ENCODE measurements around the gene CLDN24. TPM values are rescaled to one million over a fixed set of nuclear protein-coding genes. Genes with fewer than 3 reads are reported as not detected.

The CLDN24 gene
- not detected for polyA plus RNA-seq (ENCODE audit: insufficient read length)
- long read RNA-seq, donor 1, result 0 reads
- long read RNA-seq, donor 2, result 0 reads
- long read RNA-seq, donor 3, result 0 reads
- long read RNA-seq, donor 4, result 0 reads
- long read RNA-seq, donor 5, partial matches to known transcripts, result 0 of 1 reads
- long read RNA-seq, donor 5, other reads (novel, unspliced or antisense), result 0 of 1 reads
- long read RNA-seq, donor 6, result 0 reads
- long read RNA-seq, donor 7, result 0 reads
- long read RNA-seq, donor 8, result 0 reads

DNA sequence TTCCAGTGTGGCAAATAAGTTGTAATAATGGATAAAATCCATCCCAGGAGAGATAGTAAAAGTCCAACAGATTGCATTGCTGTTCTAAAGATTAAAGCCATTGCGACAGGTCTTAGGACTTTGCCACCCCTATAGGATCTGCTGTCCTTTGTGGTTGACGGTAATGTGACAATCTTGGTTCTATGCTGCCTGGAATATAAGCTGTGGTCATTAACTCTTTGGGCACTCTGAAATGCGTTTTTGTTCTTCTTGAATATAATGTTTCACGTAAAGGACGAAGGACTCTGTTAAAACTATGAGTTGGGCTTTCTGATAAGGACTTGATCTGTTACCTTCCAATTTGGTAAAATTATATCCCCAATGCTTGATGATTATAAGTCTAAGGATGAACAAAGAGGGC, at the start of gene CLDN24:
TSS of gene CLDN24 (minus strand) at position 101 of the 400 bp plus-strand sequence. CDS start at position 101, 0 bp downstream.
- no peak for DNase-seq

DNA sequence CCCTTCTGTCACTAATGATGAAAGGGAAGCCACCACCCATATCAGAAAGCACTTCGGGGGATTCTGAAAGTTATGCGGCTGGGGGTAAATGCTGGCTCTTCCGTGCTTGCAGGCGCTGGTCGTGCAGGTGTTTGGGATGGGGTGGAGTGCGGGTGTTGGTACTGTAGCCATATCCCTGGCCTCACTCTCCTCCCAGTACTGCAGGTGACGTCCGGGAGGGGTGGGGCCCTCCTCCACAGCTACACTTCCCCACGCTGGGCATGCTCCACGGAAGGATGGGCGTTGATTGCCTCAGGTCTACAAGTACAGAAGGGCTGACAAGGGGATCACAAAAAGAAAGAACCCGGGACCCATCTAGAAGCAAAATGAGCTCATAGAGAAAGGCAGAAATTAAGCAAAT, 48.6 kb upstream of the CLDN24 start:
- no peak for DNase-seq

DNA sequence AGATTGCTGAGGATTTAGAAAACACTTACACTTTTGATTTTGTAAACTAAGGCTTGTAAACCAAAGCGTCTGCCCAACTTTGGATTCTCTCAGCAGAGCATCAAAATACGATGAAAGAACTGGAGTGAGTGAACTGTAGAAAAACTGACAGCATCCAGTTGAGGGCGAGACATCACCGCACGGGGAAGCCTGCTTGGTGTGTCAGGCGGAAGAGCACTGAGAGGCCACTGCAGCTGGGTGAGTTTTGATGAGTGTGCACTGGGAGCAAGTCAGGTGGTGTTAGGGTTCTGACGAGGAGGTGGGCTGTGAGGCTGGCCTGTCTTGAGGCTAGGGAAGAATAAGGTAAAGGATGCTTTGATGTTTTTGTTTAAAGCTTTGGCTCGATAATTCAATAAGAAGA, 46.8 kb upstream of the CLDN24 start:
- no peak for DNase-seq

DNA sequence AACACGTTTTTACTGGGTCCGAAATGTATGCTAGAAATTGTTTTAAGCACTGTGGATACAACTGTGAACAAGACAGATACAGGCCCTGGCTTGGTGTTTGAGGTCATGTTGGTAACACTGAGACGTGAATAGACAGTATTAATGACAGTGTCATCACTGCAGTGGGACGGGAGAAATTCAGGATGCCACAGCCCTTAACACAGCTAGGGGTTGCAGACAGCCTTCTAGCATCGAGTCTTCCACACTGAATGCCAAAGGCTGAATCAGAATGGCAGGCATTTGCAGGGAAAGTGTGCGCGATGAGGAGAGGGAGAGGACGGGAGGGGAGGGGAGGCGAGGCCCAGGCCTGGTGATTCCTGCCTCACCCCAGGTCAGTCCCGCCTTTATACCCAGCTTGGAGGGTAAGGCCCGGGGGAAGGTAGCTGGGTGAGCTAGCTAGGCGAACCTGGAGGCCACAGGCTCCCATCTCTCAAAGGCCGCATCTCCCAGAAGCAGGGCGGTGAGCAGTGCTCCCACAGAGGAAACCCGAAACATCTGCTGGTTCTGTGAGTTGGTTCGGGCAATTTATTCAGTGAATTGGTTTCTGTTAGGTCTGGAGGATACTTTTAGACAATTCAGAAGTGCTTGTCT, 44.1 kb upstream of the CLDN24 start:
- no peak for DNase-seq

DNA sequence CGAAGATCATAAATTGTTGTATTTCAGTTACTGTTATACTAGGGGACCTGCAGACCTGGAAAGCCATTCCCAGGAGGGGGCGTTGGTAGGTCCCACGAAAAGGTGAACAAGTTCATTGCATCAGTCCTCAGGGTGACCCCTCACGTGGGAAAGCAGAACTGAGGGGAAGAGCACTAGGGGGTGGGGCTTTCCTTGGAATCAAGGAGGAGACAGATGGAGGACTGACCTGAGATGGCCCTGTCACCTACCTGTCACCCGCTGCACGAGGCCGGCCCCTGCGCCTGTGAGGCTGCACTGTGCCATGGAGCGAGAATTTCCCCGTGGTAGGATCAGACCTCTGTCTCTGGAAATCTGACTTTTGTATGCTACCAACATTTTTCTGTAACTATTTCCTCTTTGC, 41.8 kb upstream of the CLDN24 start:
- no peak for DNase-seq

DNA sequence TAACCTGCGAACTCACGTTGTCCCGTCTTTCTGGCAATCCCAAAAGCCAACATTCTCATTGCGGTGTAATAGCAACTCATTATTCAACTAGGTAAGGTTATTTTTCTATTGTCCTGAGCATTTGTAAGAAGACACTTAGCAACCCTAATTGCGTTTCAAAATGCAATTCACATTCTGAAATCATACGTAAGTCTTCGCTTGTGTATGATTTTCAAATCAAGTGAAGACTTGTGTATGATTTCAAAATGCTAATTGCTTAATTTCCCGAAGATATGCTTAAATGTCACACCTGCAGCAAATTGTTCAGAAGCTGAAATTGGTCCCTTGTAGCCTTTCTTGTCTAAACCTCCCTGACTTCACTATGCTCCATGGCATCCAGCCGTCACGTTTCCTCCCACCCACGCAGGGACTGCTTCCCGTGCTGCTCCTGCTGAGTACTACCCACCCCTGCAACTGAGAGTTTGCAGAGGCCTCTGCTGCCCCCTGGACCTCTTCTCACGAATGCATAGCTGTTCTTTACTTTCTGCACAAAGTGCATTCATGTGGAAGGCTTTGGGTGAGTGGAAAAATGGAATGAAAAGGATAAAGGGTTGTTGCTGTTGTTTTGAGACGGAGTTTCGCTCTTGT, 40.8 kb upstream of the CLDN24 start:
- DNase-seq, result no peak

DNA sequence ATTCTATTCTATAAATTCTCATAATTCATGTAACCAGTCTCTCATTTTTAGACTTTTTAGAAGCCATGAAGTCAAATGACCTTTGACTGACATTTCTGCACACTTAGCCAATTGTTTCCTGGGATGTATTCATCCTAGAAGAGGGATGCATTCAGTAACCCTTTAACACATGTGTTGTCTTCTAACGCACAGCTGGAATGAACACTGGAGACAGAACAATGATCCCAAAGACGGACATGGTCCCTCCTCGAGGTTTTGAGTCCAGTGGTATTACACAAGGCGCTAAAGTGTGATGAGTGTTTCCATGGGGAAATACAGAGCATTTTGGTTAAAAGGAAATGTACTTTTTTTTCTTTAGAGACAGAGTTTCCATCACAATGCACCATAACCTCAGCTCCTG, 39.8 kb upstream of the CLDN24 start:
- no peak for DNase-seq

DNA sequence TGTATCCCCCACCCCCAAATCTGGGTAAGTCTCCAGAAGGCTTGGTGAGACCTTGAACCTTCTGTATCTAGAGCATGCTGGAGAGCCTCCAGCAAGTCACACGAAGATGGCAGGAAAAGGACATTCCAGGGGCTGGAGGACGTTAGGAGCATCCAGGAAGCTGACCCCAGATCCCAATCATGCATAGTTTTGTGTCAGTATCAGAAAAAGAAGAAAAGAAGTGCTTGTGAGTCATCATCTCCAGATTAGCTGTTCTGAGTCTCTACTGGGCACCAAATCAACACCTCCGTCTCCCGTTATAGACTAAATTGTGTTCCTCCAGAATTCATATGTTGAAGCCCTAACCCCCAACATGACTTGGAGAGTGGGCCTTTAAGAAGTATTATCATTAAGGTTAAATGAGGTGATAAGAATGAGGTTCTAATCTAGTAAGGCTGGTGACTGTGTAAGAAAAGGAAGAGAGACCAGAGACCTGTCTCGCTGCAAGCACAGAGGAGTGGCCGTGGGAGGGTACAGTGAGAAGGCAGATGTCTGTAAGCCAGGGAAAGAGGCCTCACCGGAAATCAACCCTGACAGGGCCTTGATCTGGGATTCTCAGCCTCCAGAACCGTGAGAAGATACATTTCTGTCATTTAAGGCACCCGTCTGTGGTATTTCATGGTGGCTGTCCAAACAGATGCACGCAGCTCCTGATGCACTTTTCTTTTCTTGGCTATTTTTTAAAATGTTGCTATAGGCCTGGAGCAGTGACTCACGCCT, 38.1 kb upstream of the CLDN24 start:
- DNase-seq, result no peak

DNA sequence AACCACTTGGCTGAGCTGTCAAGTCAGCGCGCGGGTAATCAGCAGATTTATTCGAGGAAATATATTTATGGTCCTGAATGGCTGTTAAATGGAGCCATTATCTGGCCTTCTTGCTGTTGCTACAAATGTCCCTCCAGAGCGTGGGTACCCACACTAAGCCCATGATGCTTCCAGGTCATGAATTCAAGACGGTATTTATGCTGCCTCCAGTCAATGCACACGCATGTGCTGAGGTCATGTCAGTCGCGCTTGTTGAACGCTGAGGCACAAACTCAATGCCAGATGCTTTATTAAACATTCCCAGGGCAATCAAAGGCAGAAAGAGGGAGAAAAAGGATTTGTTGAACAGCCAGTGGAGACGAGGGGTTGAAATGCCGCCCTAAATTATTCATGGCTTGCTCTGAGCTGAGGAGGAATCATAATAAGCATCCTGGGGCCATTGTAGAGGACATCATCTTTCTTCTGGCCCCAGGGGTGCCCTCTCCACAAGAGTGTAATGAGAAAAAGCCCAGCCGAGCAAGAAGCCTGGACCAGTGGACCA, 36.1 kb upstream of the CLDN24 start:
- DNase-seq, result no peak

DNA sequence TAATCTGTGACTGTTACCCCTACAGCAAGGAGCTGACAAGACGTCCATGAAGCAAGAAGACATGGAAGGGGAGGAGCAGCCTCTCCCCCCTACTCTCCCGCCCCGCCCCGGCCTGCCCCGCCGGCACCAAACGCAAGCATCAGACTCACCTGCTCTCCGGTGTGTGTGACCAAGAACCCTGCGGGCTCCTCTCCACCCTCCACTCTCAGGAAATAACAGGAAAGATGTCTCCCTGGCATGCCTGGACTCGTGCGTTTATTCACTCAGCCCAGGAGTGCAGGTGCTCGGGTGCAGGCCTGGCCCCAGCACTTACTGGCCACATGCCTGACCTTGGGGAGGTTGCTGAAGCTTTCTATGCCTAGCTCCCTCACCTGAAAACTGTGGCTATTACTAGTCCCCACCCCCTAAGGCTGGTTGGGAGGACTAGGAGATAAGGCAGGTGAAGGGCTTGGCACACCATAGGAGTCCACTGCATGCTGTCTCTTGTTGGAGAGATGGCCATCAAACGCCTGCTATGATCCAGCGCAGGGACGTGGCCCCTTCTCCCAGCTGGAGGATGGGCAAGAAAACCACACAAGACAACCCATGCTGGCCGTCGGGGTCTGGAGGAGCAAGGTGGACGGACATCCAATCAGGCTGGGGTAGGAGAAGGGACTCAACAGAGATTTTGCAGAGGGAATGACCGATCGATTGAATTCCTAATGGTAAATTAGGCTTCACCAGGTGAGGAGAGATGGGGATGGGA, 34.9 kb upstream of the CLDN24 start:
- DNase-seq, result no peak

DNA sequence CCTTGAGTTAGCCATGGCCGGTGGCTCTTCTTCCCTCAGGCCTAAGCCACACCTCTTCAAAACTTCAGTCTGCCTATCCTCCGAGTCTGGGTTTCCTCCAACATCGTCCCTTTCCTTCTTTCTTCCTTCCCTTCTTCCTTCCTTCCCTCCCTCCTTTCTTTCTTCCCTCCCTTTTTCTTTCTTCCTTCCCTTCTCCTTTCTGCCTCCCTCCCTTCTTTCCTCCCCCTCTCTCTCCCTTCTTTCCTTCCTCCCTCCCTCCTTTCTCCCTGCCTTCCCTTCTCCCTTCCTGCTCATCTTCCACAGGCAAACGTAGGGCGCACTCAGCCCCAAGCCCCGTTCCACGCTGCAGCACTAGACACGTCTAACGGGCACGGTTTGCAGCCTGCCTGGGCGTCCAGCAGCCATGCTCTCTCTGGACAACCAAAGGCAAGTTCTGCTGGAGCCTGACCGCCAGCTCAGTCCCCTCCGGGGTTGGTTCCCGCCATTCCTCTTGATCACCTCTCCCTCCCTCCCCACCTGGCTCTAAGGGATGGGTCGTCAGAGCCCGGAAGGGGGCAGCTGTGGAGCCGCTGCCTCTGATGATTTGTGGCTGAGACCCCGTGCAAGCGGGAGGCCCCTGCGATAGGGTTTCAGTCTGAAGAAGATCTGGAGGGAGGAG, 34.1 kb upstream of the CLDN24 start:
- DNase-seq, result no peak

DNA sequence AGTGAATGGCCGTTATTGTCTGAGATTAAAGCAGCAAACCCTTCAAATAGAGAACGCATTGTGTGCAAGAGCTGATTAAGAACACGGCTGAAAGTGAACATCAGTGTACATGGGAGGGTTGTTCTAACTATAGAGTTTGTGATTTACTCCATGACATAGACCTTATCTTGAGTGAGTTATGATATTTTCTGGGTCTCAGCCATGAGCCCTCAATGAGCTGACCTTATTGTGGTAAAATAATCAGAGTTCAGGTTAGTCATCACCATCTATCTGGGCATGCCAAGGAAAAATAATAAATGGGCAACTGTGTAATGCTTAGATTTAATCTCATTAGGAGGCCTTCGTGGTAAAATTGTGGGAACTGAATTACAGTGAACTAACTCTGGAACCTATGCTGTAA, 33.2 kb upstream of the CLDN24 start:
- DNase-seq, result no peak

DNA sequence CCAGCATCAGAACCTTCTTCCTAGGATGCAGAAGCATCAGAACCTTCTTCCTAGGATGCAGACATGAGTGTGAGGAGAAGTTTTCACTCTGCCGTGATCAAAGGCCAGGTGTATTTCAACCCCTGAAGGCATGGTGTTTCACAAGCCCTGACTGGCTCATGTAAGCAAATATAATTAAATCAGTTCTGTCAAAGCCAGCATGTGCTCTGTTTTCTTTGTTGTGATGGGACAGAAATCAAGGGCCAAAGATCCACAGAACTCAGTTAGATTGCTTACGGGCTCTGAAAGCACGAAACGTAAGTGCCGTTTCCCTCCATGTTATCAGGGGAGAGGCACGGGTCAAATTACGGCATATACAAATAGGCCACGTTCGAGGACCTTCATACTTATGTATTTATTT, 32.0 kb upstream of the CLDN24 start:
- no peak for DNase-seq

DNA sequence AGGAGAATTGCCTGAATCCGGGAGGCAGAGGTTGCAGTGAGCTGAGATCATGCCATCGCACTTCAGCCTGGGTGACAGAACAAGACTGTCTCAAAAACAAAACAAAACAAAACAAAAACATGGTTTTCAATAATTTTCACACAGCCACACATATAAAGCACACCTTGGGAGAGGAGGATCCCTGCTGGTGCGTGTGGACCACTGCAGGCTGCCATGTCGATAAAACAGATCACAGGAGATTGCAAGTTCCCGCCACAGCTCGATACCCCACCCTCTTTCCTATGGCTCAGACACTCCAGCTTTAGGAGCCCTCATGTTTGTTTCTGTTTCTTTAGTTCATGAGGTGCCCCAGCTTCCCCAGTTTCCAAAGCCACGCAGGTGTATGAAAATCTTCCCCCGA, 31.3 kb upstream of the CLDN24 start:
- no peak for DNase-seq

DNA sequence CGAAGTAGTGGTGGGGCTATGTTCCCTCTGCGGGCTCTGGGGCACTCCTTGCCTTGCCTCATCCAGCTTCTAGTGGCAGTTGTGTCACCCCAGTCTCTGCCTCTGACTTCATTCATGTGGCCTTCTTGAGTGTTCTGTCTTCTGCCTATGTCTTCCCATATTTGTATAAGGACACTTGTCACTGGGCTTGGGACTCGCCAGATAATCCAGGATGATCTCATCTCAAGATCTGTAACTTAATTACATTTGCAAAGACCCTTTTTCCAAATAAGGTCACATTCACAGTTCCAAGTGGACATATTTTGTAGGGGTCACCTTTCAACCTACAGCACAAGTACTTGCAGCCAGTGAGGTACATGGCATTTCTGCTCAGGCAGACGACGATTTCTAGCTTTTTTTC, 30.3 kb upstream of the CLDN24 start:
- no peak for DNase-seq

DNA sequence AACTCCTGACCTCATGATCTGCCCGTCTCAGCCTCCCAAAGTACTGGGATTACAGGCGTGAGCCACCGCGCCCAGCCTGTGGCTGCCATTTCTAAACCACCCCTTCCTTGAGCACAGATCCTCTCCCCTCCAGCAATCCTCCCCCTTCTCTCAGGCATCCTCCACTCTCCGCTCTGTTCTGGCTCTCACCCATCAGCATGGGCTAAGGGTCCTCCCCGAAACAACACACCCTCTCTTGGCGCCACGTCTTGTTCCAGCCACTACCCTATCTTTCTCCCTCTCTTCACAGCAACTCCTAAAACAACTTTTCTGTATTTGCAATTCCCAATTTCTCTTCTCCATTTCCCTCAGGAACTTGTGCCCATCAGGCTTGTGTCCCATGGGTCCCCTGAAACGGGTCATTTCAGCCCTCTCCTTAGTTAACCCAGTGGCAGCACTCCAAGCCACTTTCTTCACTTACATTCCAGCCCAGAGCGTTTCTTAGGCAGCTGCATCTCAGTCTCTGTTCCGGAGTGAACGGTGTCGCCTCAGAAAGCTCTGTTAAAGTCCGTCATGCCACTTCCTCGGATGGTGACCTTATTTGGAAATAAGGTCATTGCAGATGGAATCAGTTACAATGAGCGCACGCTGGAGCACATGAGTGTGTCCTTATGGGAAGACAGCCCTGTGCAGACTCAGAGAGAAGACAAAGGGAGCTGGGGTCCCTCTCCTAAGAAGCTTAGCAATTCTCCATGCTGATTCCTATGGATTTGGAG, 28.3 kb upstream of the CLDN24 start:
- no peak for DNase-seq

DNA sequence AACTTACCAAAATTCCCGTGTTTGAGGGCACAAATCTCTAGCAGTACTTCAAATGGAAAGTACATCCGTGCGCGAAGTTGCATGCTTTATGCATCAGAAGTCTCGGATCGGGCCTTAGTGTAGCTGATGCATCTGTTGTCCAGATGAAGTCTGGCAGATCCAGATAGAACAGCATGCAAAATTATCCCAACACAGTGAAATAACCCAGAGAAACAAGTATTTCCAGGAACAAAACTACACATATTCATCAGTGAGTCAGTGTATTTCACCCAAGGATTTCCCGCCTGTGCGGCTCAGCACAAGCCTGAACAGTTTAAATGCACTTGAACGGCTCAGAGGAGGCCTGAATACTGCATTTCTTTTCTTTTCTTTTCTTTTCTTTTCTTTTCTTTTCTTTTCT, 27.4 kb upstream of the CLDN24 start:
- DNase-seq, result no peak

DNA sequence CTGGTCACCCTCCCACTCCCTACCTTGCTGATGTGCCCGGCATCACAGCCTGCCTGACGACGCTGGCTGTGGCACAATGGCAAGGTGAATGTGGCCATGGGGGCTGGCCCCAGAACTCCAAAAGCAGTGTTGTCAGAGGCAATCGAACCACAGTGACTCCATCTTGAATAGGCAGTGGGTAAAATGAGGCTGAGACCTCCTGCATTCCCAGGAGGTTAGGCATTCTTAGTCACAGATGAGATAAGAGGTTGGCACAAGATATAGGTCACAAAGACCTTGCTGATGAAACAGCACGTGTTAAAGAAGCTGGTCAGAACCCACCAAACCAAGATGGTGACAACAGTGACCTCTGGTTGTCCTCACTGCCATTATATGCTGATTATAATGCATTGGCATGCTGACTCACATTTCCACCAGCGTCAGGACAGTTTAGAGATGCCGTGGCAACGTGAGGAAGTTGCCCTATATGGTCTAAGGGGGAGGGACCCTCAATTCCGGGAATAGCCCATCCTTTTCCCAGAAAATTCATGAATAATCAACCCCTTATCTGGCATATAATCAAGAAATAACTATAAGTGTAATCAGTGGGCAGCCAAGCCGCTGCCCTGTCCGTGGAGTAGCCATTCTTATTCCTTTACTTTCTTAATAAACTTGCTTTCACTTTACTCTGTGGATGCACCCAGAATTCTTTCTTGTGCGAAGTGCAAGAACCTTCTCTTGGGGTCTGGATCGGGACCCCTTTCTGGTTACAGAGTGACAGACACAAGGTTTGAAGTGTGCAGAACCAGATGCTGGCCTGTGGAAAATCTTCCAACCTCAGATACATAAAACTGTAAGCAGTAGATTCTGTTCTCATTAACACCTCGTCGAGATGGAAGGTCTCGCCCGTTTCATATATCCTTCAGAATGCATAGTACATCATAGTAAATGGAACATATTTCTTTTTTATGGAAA, 26.8 kb upstream of the CLDN24 start:
- DNase-seq, result no peak

DNA sequence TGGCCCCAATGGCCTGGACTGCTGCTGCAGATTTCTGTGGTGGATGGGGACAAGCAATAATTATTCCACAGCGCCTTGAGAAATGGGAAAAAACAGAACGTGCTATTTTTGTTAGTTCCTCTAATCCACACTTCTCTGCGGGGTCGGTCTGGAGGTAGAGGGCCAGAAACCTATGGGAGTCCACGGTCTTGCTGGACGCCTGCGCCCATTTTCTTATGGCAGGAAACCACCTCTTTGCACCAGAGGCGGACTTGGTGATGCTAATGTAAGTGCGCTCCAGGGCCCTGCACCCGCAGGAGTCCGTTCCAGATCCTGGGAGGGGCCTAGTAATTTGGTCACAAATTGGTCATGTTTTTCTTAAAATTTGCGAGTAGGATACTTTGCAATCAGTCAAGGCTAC, 25.9 kb upstream of the CLDN24 start:
- DNase-seq, result no peak

DNA sequence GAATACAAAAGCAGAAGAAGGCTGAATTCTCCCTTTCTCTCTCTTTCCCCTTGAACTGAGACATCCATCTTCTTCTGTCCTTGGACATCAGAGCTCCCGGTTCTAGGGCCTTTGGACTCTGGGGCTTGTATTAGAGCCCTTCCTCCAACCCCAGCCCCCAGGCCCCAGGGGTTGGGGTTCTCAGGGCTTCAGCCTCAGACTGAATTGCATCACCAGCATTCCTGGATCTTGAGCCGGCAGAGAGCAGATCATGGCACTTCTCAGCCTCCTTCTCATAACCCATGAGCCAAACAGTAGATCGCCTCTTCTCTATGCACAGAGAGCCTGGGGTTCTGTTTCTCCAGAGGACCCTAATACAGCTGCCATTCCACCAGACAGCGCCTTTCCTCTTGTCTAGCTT, 25.3 kb upstream of the CLDN24 start:
- DNase-seq, result no peak
